ENCODE measurements around the gene RNF182.
"Not testable (repeated sequence)": the region's sequence is repeated elsewhere in the genome, so short reads cannot be mapped to it uniquely, and the experiment has no call there.

The RNF182 gene

GRCh38 chr6:13918686-13919250, 6.0 kb upstream of the RNF182 start:
- DNase-seq = no peak

GRCh38 chr6:13919861-13920260, 4.9 kb upstream of the RNF182 start:
- no peak for DNase-seq

DNA sequence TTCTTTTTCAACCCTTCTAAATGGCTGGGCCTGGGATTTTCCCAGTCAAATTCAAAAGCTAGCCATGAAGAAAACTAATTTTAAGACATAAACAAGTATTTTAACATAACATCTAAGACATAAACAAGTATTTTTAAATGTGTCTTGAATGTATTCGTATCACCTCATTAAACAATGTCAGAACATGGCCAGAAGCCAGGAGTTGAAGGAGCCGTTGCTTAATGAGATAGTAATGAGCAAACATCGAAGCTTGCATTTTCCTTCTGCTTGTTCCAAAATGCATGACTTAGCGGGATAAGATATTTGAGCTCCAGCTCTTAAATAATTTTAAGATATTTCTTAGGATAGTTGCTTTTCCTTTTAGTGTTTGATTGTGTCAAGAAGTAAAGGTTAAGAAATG, 4.2 kb upstream of the RNF182 start:
- no peak for DNase-seq

DNA sequence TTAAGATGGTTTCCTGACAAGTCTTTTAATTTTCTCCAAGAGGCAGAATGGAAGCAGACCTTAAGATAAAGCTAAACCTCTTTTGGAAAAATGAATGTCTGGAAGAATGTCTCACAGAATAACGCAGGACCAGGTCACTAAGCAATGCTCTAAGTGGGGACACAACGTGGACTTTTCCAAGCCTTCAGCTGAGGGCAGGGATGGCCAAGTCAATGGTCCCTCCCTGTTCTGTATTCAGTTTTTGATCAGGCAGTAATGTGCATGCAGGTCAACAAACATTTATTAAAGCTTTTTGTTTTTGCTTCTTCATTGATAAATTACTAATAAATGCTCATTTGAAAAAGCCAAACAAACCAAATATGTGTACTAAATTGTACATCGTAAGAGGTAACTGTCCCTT, 2.0 kb upstream of the RNF182 start:
- DNase-seq = no peak

DNA sequence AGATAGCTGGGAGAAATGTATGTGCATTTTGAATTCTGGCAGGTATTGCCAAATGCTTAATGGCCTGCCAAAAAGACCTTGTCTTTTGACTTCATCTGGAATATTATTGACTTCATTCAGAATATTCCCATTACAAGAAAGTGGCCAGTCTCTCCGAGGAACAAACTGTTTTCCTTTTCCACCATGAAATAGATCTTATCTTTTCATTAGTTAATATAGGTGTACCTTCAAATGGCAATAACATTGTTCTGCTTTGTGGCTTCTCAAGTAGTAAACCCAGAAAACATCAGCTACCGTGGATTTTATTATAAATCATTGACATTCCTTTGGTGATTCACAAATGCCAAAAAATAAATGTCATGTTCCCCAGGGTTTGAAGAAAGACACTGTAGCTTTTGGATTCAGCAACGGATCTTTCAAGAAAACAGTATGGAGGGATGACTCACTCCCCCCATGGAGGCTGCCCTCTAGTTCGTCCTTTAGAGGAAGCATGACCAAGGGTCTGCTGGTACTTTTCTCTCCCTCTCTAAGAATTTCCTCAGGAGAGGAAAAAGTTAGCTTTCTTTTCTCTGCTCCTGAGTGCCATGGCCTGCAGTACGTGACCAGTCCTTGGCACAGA, 1.1 kb upstream of the RNF182 start:
- DNase-seq = no peak

- DNase-seq = no peak
Measured at GRCh38 chr6:13924146-13924948, 405 bp upstream of the RNF182 start.

GRCh38 chr6:13926378-13926777, 1.6 kb downstream of the RNF182 start:
- DNase-seq = no peak

DNA sequence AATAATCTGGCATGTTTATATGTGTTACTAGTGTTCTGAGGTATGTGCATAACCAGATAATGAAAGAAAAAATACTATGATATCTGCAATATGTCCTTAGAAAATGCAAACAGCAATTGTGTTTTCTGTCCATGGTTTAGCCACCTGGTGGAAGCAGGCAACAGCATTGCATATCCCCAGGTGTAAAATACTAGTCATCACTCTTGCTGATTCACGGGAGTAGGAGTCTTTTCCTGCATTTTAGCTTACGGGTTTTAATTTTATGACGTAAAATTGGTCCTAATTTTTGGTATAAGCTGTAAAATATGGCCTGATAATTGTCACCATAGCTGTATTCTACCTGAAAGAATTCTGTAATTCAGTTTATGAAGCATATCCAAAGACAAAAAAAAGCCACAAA, 2.5 kb downstream of the RNF182 start:
- DNase-seq = no peak

GRCh38 chr6:13929196-13929595, 4.4 kb downstream of the RNF182 start:
- no peak for DNase-seq

- no peak for DNase-seq
Measured at GRCh38 chr6:13931797-13932402, 7.1 kb downstream of the RNF182 start.

- DNase-seq = no peak
Measured at GRCh38 chr6:13932785-13933184, 8.0 kb downstream of the RNF182 start.

- no peak for DNase-seq
Measured at GRCh38 chr6:13934721-13935120, 10.0 kb downstream of the RNF182 start.

DNA sequence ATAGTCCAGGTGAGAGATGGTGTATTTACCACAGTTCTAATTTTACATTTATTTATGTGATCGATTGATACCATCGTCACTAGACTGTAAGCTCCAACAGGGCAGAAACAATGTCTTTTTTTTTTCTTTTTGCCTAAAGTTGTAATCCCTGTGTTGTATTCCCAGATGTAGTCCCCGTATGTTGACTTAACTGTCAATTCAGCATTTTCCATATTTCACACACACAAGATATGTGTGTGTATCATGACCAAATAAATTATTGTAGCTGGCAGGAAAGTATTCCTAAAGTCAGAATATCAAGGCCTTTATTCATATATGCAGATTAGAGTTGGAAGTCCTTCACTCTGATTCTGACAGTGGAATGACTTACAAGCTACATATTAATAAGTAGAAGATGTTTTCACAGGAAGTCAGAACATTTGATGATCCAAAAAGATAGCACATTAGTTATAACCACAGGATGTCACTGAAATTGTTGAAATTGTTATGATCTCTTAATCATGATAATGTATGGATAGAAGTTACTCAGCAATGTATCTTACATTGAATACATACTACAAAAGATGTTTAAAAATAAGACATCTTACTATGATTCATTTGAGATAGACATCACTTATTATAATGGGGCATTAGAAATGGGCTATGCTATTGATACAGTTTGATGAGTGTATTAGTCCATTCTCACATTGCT, 10.6 kb downstream of the RNF182 start:
- no peak for DNase-seq

- DNase-seq = not testable (repeated sequence)
Measured at GRCh38 chr6:13935881-13936261, 11.1 kb downstream of the RNF182 start.

DNA sequence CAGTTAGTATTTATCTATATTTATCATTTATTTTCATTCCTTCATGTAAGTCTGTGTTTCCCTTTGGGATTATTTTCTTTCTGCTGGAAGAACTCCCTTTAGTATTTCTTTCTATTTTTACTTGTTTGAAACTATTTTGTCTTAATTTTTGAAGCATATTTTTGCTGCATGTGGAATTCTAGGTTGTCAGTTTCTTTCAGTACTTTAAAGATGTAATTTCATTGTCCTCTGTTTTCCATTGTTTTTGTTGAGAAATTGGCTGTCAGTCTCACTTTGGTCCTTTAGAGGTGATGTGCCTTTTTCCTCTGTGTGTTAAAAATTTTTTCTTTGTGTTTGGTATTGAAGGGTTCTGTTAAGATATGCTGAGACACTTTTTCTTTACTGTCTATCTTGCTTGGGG, 17.1 kb downstream of the RNF182 start:
- no peak for DNase-seq

DNA sequence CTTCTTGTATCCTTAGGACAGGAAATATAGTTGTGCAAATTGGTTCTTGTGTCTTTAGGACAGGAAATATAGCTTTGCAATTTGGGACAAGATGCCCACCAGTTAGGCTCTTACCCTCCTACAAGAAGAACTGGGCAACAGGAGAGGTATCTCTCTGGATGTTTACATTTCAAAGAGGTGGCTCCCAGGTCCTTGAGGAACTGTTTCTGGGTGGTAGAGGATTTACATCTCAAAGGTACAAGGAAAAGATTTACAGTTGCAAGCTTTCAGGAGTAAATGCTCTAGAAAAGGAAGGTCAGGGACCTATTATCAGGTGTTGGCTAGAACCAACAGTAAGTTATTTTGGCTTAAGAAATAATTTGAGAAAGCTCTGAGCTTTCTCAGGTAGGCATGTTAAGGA, 19.2 kb downstream of the RNF182 start:
- DNase-seq = no peak

DNA sequence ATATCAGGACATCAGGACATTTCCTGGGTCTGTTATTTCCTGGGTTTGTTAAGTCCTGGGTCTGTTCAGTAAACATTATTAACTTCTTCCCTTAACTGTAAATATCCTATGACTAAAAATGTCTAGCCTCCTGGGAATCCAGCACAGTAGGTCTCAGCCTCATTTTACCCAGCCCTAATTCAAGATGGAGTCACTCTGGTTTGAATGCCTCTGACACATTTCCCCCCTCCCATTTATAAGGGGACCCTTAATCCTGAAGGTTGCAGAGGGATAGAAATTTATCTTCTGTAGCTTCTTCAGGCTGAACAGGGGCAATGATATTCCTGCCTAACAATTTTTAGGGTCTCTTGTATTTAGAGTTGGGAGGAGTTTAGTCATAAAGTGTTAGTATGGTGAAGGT, 21.8 kb downstream of the RNF182 start:
- no peak for DNase-seq

GRCh38 chr6:13947611-13948178, 22.9 kb downstream of the RNF182 start:
- no peak for DNase-seq

- DNase-seq = no peak
Measured at GRCh38 chr6:13952101-13952500, 27.3 kb downstream of the RNF182 start.

DNA sequence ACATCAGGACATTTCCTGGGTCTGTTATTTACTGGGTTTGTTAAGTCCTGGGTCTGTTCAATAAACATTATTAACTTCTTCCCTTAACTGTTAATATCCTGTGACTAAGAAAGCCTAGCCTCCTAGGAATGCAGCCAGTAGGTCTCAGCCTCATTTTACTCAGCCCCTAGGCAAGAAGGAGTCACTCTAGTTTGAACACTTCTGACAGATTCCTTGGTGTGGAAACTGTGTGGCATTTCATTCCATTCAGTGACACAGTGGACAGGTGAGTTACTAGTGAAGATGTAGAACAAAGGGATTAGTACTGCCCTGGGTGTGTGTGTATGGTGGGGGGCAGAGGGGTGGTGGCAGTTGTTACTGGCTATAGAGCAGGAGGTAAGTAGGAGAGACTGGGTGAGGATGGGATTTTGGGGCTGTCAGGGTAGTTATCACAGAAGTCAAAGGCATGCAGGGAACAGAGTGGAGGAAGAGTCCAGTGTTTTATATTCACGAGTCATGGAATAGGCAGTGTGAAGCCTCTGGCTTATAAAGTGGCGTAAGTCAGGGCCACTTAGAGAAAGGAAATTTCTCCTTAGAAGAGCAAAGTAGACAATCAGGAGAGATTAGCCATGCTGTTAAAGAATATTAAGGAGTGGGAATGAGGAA, 28.4 kb downstream of the RNF182 start:
- no peak for DNase-seq

DNA sequence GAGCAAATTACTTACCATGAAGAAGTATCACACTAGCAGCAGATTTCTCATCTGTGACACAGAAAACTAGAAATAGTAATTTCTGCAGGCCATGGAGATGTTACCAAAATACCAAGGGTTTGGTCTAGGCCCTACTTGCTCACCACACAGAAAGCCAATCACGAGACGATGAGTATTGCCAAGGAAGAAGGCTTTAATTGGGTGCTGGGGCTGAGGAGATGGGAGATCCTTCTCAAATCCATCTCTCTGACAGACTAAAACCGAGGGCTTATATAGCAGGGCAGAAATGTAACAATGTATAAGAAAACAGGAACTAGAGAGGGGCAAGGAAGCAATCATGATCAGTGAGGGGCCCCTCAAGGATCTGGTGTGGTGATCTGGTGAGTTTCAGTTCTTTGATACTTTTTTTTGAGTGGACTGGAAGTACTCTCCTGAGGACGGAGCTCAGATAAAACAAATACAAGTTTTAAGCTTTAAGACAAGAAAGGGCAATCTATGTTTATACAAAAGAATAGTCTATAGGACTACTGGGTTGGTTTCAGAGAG, 40.9 kb downstream of the RNF182 start:
- DNase-seq = no peak

GRCh38 chr6:13971303-13971702, 46.6 kb downstream of the RNF182 start:
- no peak for DNase-seq

All from activated CD4-positive, alpha-beta T cell treated with anti-CD3 and anti-CD28 coated beads for 48 hours (primary cell).